ENCODE data around the gene MIOX.

DNA sequence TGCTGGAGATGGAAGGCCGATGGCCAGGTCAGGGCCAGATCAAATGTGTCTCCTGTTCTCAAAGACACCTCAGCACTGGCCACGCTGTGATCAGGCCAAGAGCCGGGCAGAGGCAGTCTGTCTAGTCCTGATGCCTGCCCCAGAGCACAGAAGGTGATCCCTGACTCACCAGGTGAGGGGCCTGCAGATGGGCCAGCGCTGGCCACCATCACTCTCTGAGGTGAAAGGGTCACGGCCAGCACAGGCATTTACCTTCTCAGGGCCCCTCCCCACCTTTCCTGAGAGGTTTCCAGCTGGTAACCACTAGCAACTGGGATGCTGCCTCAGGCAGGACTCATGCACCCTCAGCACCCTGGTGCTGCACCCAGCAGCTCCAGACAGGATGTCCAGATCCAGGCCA is 14.7 kb upstream of the MIOX start:
- TF ChIP-seq, protein P1, sequence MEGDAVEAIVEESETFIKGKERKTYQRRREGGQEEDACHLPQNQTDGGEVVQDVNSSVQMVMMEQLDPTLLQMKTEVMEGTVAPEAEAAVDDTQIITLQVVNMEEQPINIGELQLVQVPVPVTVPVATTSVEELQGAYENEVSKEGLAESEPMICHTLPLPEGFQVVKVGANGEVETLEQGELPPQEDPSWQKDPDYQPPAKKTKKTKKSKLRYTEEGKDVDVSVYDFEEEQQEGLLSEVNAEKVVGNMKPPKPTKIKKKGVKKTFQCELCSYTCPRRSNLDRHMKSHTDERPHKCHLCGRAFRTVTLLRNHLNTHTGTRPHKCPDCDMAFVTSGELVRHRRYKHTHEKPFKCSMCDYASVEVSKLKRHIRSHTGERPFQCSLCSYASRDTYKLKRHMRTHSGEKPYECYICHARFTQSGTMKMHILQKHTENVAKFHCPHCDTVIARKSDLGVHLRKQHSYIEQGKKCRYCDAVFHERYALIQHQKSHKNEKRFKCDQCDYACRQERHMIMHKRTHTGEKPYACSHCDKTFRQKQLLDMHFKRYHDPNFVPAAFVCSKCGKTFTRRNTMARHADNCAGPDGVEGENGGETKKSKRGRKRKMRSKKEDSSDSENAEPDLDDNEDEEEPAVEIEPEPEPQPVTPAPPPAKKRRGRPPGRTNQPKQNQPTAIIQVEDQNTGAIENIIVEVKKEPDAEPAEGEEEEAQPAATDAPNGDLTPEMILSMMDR (IDR thresholded peaks at IDR 0.05): no peak
- TF ChIP-seq POLR2A (IDR thresholded peaks at IDR 0.05): no peak

Data from uterus (tissue), 2 donors.